GM12873 (cell line): ENCODE data around the gene THRAP3.

ENCODE experiments used
- TF ChIP-seq, protein P1 (sequence below): IDR thresholded peaks from 2 replicates; pipeline ENCODE4 v1.5.1; 2012; ENCODE audit warnings: low read depth, mild to moderate bottlenecking, moderate library complexity, low read length, control low read depth; ENCODE audit not compliant: insufficient read depth; ENCODE audit errors: missing control alignments

THRAP3 gene

DNA sequence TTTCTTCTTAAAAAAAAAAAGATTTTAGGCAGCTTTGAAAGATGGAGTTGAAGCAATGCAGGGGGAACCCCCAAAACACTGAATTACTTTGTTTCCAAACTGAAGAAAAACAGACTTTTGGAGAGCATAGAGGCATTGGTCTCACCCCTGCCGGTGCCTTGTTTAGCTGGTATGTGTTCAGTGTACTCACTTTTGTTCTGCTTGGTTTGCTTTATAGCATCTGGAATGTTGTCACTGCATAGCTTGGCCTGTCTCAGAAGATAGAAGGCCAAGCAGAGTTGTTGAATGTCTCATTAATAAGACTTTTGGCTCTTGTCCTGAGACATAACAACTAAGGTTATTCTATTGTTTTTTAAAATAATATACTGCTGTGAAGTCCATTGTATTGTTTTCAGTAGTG, 6.9 kb downstream of the THRAP3 start:
- TF ChIP-seq, protein P1, sequence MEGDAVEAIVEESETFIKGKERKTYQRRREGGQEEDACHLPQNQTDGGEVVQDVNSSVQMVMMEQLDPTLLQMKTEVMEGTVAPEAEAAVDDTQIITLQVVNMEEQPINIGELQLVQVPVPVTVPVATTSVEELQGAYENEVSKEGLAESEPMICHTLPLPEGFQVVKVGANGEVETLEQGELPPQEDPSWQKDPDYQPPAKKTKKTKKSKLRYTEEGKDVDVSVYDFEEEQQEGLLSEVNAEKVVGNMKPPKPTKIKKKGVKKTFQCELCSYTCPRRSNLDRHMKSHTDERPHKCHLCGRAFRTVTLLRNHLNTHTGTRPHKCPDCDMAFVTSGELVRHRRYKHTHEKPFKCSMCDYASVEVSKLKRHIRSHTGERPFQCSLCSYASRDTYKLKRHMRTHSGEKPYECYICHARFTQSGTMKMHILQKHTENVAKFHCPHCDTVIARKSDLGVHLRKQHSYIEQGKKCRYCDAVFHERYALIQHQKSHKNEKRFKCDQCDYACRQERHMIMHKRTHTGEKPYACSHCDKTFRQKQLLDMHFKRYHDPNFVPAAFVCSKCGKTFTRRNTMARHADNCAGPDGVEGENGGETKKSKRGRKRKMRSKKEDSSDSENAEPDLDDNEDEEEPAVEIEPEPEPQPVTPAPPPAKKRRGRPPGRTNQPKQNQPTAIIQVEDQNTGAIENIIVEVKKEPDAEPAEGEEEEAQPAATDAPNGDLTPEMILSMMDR, result no peak

DNA sequence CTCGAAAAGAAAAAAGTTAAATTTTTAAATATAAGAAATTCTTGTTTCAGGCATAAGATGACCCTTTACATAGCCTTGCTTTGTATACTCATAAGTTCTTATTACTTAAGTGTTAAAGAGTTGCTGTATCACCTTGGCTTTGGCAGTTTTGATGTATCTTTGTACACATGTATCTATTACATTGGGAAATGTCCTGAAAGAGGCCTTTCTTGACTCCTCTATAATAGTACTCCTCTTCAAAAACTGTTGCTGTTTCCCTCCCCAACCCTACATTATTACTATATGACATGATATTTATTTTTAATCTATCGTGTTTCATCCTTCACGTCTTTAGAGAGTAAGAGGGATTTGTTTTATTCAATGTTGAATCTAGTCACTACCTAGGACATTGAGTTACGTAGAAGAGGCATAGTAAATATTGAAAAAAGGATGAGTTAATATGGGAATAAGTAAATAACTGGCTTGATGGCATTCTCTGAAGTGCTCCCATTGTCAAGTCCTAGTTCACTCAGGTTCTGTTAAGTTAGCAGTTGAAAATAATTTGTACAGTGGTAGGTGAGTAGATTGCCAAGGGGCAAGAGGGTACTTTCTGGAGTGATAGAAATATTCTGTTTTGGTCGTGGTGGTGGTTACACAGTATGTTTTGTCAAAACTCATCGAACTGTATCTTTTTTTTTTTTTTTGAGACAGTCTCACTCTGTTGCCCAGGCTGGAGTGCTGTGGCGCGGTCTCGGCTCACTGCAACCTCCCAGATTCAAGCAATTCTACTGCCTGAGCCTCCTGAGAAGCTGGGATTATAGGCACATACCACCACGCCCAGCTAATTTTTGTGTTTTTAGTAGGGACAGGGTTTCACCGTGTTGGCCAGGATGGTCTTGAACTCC, 8.2 kb downstream of the THRAP3 start:
- TF ChIP-seq, protein P1, result no peak

DNA sequence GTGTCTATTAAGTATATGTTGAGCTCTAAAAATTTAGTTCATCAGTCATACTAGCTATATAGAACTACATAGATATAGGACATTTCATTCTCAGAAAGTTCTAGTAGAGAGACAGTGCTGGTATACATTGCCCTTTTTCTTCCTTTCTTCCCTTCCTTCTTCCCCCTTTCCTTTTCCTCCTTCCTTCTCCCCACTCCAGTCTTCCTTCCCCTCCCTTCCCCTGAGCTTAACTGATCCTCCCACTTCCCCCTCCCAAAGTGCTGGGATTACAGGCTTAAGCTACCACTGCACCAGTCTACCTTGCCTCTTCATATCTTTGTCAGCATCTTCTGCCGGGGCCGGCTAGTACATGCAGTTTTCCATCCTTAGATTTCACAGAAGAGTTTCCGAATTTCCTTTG, 12.1 kb downstream of the THRAP3 start:
- TF ChIP-seq, protein P1, result no peak

DNA sequence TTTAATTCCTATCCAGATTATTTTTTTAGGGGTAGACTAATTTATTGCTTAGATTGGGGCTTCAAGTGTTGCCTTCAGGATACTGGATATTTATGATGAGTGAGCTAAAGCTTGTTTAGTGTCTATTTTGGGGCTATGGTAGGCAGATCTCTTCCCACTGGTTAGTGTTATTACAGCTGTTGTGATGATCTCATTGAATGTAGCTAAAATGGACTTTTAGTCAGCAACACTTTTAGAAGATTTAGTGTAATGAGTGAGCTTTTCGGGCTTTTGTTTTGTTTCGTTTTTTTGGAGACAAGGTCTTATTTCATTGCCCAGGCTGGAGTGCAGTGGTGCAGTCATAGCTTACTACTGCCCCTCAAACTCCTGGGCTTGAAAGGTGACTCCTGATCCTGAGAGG, 14.2 kb downstream of the THRAP3 start:
- TF ChIP-seq, protein P1, result no peak

DNA sequence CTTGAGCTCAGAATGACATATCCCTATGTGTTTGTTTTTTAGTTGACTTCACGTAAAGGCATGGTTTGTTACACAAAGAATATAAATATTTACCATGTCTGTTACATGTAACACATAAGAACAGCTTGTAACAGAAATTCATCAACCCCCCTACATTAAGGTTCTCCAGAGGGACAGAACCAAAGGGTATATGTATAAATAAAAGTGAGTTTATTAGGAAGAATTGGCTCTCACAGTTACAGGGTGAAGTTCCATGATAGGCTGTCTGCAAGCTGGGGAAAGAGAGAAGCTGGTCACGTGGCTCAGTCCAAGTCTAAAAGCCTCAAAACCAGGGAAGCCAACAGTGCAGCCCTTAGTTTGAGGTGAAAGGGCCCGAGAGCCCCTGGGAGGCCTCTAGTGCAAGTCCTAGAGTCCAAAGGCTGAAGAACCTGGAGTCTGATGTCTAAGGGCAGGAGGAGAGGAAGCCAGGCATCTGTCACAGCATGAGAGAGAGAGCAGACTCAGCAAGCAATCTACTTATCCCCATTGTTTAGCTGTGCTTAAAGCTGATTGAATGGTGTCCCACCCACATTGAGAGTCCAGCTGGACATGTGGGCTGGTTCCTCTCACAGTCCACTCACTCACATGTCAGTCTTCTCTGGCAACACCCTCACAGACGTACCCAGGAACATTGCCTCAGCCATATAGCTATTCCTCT, 15.8 kb downstream of the THRAP3 start:
- TF ChIP-seq, protein P1, result no peak

DNA sequence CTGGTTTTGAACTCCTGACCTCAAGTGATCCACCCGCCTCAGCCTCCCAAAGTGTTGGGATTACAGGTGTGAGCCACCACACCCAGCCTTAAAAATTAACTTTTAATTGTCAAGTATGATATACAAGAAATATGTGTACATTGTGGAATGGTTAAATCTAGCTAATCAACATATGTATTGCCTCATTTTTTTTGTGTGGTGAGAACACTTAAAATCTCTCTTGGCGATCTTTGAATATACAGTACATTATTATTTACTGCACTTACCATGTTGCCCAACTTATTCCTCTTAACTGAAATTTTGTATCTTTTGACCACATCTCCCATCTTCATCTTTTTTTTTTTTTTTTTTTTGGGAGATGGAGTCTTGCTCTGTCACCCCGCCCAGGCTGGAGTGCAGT, 23.3 kb downstream of the THRAP3 start:
- TF ChIP-seq, protein P1, result no peak

DNA sequence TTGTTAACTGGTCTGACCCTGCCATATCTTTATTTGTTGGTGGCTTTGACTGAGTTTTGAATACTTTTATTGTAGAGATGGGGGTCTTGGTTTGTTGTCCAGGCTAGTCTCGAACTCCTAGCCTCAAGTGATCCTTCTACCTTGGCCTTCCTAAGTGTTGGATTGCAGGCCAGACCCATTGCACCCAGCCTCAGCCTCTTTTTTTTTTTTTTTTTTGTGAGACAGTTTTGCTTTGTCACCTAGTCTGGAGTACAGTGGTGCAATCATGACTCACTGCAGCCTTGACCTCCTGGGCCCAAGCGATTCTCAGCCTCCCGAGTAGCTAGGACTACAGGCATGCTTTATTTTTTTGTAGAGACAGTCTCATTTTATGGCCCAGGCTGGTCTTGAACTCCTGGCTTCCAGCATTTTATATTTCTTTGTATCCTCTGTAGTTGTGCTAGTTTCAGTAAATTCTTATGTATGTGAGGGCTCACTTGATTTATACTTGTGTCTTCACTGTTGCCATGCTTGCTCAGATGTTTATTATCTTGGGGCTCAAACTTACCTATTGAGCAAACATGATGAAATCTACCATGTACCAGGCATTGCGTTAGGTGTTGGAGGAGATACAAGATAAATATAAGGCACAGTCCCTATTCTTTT, 24.1 kb downstream of the THRAP3 start:
- TF ChIP-seq, protein P1, result no peak
